Measurements from ENCODE around the gene CACNG4.

CACNG4 gene

GRCh38 chr17:66963909-66964771 is at the start of gene CACNG4:
Gene CACNG4 (plus strand): TSS chr17:66964707. CDS start chr17:66964912, 205 bp downstream.
- peak; percentile 59 for DNase-seq

- DNase-seq, result peak; percentile 78
Observed at GRCh38 chr17:66915204-66915611, 49.3 kb upstream of the CACNG4 start.

- DNase-seq, result no peak
Observed at GRCh38 chr17:66915792-66916191, 48.7 kb upstream of the CACNG4 start.

GRCh38 chr17:66916946-66917345 is 47.6 kb upstream of the CACNG4 start:
- no peak for DNase-seq

GRCh38 chr17:66918896-66919295 is 45.6 kb upstream of the CACNG4 start:
- no peak for DNase-seq

DNA sequence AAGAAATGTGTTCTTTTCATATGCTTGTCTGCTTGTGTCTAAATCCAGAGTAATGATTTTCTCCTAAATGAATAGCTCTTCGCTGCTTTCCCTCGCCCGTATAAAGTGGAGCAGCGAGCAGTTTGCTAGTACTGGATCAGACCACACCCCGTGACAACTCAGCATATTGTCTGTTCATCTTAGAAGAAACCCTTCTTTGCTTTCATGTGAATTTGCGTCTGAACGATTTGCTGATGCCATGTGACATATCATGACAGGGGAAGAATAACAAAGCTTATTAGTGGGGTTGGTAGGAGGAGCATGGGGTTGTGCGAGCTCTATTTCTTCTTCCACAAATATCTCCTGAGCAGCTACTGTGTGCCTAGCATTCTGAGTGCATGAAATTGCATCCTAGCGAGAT is 44.1 kb upstream of the CACNG4 start:
- no peak for DNase-seq

DNA sequence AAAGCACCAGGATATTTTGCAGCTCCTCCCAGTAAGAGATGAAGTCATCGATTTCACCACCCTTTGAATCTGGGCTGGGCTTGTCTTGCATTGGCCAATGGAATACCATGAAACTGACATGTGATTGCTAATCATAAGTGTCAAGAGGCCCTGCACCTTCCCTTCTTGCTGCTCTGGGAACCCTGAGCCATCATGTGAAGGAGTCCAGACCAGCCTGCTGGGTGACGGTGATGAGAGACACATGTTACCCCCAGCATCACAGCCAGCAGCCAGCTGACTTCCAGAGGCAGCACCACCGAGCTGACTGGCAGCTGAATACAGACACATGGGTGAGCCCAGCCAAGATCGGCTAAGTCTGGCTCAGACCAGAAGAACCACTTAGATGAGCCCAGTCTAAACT is 43.6 kb upstream of the CACNG4 start:
- no peak for DNase-seq

DNA sequence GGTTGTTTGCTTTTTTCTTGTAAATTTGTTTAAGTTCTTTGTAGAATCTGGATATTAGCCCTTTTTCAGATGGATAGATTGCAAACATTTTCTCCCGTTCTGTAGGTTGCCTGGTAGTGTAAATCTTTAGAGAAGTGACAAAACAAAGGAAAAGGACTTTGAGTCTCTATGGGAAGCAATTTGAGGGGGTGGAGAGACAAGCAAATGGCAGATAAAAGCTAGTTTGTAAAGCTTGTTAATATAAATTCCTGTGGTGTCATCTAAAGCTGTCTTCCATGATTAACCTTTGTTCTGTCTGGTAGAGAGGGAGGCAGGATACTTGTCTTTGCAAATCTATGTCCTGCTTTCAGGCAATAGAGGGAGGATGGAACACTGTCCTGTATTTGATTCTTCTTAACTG is 40.6 kb upstream of the CACNG4 start:
- DNase-seq, result no peak

- no peak for DNase-seq
Observed at GRCh38 chr17:66925811-66926500, 38.6 kb upstream of the CACNG4 start.

DNA sequence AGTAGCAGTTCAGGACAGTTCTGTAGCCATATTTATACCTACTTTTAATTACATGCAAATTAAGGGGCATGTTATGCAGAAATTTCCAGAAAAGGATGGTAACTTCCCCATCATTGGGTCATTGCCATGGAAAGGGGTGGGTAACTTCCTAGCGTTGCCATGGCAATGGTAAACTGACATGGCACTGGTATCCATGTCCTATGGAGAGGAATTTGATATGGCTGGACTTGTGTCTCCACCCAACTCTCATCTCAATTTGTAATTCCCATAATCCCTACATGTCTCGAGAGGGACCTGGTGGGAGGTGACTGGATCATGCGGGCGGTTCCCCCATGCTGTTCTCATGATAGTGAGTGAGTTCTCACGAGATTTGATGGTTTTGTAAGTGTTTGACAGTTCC is 35.6 kb upstream of the CACNG4 start:
- DNase-seq, result no peak

DNA sequence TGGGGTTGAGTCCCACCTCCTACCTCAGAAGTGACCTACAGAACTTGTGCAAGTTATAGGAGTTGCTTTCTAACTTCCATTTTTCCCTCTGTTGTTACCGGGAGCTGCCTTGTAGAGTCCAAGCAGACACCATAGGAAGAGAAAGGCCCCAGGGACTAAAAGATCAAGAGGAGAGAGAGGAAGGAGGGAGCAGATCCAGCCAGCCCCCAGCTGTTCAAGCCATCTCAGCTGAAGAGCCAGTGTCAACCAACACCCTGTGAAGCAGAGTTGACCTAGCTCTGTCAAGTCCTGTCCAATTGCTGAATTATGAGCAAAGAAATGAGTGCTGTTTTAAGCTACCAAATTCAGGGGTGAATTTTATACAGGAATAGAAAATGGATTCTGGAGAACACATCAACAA is 34.9 kb upstream of the CACNG4 start:
- DNase-seq, result no peak

- peak; percentile 42 for DNase-seq
Observed at GRCh38 chr17:66930933-66931332, 33.6 kb upstream of the CACNG4 start.

DNA sequence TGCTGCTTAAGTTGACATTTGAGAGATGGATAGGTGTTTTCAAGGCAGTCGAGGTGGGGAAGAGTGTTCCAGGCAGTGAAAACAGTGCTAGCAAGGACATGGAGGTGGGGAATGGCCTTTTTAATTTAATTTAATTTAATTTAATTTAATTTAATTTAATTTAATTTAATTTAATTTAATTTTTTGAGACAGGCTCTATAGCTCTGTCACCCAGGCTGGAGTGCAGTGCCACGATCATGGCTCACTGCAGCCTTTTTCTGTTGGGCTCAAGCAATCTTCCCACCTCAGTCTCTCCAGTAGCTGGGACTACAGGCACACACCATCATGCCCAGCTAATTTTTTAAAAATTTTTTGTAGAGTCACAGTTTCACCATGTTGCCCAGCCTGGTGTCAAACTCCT is 32.2 kb upstream of the CACNG4 start:
- DNase-seq, result no peak

- no peak for DNase-seq
Observed at GRCh38 chr17:66934040-66934439, 30.5 kb upstream of the CACNG4 start.

GRCh38 chr17:66935717-66936116 is 28.8 kb upstream of the CACNG4 start:
- DNase-seq, result no peak

DNA sequence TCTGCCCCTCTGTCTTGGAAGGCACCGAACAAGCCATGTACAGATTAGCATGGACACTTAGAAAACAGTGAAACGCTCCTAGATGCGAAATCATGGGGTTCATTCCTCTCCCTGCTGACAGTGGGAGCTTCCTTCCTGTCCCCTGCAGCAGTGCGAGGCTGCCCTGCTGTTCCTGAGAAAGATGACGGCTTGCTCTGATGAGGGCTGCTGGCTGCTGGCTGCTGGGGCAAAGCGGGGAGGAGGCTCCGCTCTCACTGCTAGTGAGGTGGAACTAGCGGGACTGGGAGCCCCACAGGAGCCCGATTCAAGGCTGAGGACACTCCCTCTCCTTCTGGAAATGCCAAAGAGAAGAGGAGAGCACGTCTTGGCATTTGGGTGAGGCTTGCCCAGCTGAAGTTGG is 25.9 kb upstream of the CACNG4 start:
- no peak for DNase-seq

DNA sequence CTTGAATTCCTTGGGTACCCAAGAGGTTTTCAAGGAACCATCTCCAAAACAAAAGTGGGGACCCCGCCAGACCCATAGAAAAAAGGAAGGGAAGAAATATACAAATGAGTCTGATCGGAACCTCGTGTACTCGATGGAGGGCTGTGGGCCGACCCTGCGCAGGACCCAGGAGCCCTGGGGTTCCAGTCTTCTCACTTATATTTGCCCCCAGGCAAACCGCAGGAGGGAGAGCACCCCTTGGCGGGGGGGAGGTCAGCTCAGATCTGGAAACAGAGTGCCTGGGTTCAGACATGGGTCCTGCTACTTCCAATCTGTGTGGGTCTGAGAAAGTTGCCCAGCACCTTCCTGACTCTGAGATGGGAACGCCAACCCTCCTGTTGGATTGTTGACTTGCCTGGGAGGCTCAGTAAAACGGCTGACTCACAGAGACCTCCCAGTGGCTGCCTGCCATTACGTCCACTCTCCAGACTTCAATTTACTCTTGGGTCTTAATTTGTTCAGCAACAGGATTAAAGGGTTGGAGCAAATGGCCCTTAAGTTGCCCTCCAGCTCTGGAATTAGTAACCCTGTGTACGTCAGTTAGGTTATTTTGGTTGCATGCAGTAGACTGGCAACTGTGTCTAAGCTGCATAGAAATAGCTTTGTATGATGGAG is 24.9 kb upstream of the CACNG4 start:
- no peak for DNase-seq

DNA sequence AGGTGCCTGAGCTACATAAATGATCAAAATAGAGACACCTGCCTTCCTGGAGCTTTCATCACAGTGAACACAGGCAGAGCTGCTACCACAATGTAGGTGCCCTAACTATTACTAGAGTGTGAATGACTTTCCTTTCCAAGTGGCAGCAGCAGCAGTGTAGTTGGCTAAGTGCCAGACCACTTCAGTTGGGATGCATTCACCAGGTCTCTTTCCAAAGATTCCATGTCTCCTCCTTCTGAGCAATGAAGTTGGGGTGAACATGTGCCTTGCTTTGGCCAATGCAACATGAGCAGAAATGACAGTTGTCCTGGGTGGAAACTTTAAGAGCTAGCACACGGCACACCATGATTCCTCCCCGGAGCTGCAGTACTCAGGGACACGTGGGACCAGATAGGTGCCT is 23.3 kb upstream of the CACNG4 start:
- no peak for DNase-seq

- no peak for DNase-seq
Observed at GRCh38 chr17:66941773-66942450, 22.6 kb upstream of the CACNG4 start.

DNA sequence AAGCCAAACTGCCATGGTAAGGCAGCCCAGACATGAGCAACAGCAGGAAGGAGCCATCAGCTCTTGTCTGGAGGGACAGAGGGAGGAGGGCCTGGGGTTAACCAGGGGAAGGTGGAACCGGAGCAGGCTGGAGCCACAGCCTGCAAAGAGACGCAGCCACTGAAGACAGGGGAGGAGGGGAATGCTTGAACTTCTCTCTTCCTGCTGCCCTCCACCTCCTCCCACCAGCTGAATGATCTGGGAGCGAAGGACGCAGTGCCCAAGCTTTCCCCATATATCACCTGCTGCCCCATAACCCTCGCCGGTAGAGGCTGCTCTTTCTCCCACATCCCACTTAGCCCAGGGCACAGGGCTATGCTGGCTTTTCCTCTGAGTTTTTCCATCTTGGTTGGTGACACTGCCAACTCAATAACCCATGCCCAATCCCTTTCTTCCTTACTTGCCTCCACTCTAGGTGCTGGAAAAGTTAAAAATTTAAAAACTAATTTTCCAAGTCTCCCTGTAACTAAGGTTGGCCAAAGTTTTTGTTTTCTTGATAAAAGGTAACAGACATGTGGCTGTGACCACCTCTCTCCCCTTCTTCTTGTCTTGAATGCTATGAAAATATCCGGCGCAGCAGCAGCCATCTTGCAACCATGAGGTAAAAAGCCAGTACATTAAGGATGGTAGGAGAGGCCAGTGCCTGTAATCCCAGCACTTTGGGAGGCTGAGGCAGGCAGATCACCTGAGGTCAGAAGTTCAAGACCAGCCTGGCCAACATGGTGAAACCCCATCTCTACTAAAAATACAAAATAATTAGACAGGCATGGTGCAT is 21.8 kb upstream of the CACNG4 start:
- no peak for DNase-seq

DNA sequence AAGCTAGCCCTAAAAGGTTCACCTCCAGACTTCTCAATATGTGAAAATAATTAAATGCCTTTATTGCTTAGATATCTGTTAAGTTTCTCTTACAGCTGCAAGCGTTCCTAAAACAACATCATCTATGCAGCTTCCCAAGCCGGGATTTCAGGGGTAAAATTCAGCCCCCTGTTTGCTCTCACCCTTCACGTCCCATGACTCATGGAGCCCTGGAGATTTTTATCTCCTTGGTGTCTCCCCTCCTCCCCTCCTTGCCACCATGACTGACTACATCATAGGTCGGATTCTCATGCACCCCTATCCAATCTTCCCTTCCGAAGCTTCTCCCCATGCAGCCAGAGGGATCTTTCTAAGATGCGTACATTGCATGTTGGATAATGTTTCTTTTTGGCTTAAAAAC is 21.0 kb upstream of the CACNG4 start:
- no peak for DNase-seq
